ENCODE measurements around the gene NMRK1. TPM values are rescaled to one million over a fixed set of nuclear protein-coding genes. Genes with fewer than 3 reads are reported as not detected.

The NMRK1 gene
- total RNA-seq = 33.7 TPM
- long read RNA-seq, transcript NMRK1-201 (9 exons, 1,185 nt) = major isoform, 54 of 110 reads
- long read RNA-seq, transcript NMRK1-203 (10 exons, 2,050 nt) = minor isoform, 11 of 110 reads
- long read RNA-seq, partial matches to known transcripts = 4 of 110 reads
- long read RNA-seq, other reads (novel, unspliced or antisense) = 36 of 110 reads

GRCh38 chr9:75087824-75088645 is at the start of gene NMRK1, which contains the start of gene OSTF1:
NMRK1 (minus strand) TSS chr9:75088155; CDS start chr9:75083115, 5,040 bp downstream.
OSTF1 (plus strand) TSS chr9:75088514; CDS start chr9:75088693, 179 bp downstream.
- DNase-seq (ENCODE audit: low spot score) = peak; percentile 99

DNA sequence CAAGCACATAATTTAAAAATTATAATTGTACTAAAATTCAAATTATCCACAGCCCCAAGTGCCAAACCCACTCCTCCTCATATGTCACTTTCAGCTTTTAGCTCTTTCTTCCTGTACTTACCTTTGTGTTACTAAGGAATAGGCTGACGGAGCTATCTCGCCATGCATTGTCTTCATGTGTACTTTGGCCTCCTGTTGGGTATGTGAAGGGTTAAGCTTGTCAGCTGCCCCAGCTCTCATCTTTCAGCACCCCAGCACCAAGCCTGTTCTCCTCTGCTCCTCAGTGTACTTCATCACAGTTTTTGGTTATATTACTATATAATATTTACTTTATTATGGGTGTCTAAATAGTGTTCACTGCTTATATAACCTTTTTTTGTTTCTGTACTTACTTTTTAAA is 46.5 kb upstream of the NMRK1 start:
- DNase-seq (ENCODE audit: low spot score) = no peak

DNA sequence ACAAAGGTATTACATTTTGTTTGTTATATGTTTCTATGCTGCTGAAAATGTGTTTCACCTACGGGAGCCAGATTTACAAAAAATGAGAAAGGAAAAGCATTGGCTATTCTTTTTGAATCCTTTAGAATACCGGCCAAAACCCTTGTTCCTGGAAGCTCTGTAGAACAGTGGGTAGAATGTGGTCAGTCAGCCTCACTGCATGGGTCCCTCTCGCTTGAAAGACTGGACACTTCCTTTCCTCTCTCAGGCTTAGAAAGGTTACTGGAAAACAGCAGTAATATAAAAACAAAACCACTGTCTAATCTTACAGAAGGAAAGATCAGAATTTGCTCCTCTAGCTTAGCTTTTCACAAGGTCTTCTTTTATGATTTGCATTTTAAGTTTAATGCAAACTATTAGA is 45.4 kb upstream of the NMRK1 start:
- DNase-seq (ENCODE audit: low spot score) = no peak

GRCh38 chr9:75132244-75132643 is 44.3 kb upstream of the NMRK1 start:
- DNase-seq (ENCODE audit: low spot score) = no peak

DNA sequence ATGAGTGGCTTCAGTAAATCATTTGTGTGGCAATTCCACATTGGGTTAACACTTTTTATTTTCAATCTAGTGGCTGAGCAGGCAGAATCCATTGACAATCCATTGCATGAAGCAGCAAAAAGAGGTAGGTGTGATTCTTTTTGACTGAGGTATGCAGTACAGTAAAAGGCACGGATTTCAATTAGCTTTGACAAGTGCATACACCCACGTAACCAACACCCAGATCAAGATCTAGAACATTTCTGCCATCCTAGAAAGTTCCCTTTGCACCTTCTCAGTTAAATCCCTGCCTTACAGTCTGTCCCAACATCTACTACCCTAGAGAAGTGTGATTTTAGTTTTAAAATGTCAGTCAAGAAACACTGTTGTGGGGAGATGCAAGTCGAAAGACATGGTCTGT is 43.7 kb upstream of the NMRK1 start:
- DNase-seq (ENCODE audit: low spot score) = no peak

GRCh38 chr9:75130621-75131230 is 42.8 kb upstream of the NMRK1 start:
- DNase-seq (ENCODE audit: low spot score) = no peak

DNA sequence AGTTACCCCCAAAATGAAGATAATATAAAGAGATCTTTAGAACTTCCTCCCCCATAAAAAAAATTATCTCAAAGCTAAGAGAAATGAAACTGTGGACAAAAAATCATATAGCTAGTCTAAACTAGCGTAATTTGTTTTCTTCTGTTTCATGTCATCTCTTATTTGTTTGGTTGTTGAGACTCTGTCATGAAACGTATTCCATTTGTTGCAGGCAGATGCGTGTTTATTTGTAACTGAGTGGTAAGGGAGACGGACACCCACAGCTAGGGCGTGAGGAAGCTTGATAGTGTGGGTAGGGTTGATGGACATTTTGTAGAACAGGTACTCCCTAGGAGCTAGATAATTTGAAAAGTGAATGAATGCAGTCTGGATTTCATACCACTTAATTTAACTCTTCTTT is 42.2 kb upstream of the NMRK1 start:
- DNase-seq (ENCODE audit: low spot score) = no peak

DNA sequence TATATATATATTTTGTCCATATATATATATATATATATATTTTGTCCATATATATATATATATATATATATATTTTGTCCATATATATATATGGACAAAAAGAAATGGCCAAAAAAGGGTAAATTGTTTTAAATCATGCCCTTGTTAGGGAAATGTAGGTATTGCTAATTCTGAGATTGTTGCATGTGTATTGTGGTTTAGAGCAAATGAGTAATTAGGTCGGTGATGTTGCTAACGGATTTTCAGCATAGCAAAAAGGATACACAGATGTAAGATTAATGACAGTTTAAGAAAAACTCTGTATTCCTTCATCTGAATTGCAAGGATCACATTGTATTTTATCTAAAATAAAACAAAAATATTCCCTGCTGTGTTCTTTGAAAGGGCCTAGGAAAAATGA is 40.6 kb upstream of the NMRK1 start:
- no peak for DNase-seq (ENCODE audit: low spot score)

GRCh38 chr9:75123696-75124095 is 35.7 kb upstream of the NMRK1 start:
- DNase-seq (ENCODE audit: low spot score) = no peak

DNA sequence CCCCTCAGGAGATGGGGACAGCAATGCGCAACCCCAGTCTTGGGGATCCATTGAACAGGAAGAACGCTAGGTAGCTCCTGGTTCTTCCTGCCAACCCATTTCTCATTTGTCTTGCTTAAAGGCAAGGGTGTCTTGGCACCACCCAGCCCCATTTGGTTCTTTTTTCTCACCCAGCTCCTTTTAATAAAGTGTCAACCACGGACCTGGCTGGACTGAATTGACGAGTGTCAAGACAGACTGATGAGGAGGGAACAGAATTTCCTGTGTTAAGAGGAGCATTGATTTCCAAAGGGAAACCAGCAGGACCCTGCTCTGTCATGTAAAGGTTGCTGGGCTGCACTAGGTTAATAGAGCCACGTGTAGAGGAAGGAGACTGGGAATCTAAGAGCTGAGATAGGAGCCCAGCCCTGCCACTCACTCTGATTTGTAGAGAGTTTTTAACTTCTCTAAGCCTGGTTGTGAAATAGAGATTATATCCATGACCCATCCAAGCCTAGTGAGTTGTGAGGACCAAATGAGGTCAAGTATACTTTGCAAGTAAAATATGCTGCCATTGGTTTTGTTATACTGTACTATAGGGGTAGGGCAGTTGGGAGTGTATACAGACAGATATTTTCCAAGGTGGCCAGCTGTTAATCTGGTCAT is 34.1 kb upstream of the NMRK1 start:
- no peak for DNase-seq (ENCODE audit: low spot score)

DNA sequence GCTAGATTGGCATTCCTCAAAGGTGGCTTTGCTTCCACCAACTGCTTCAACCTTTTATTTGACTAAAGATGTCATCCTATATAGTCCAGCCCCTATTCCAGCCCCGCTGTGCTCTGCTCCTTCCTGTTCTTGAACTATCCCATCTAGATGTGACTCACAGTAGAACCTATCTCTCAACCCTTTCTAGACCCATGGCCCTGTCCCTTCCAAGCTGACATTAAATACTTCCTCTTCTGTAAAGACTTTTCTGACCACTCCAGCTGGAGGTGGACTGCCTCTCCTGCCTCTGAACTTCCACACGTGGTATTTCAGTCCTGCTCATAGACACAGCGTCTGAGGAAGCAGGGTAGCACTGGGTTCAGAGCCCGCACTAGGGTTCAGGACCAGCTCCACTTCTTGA is 32.7 kb upstream of the NMRK1 start:
- no peak for DNase-seq (ENCODE audit: low spot score)

GRCh38 chr9:75117564-75117963 is 29.6 kb upstream of the NMRK1 start:
- DNase-seq (ENCODE audit: low spot score) = no peak

DNA sequence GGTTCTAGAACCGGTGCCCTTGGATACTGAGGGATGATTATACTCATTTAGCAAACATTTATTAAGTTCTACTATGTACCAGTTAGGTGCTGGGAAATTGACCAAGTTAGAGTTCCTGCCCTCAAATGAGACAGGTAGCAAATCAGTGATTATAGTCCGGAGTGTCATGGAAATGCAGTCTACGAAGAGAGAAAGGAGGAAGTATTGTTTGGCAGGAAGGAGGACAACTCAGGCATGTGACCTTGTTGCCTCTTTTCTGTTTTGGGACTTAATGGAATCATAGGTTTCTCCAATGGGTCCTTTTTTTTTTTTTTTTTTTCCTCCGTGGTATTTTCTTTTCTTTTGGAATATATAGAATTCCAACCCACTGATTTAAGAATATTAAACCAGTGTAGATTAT is 28.4 kb upstream of the NMRK1 start:
- DNase-seq (ENCODE audit: low spot score) = no peak

- DNase-seq (ENCODE audit: low spot score) = no peak
Observed at GRCh38 chr9:75112789-75113188, 24.8 kb upstream of the NMRK1 start.

- DNase-seq (ENCODE audit: low spot score) = no peak
Observed at GRCh38 chr9:75111019-75111622, 23.2 kb upstream of the NMRK1 start.

- DNase-seq (ENCODE audit: low spot score) = no peak
Observed at GRCh38 chr9:75109210-75109839, 21.4 kb upstream of the NMRK1 start.

- DNase-seq (ENCODE audit: low spot score) = no peak
Observed at GRCh38 chr9:75108571-75108970, 20.6 kb upstream of the NMRK1 start.

DNA sequence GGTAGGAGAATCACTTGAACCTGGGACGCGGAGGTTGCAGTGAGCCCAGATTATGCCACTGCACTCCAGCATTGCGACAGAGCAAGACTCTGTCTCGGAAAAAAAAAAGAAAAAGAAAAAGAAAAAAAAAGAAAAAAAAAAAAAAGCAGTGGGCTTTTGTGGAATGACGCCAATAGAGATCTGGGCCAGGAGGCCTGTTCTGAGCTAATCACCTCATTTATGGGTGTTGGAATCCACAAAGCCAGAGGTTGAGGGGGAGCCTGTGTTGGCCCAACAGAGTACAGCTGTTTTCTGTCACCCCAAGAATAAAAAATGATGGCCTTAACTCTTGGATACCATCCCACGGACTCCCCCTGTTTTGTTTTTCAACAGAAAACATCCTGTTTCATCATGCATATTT is 18.9 kb upstream of the NMRK1 start:
- DNase-seq (ENCODE audit: low spot score) = no peak

DNA sequence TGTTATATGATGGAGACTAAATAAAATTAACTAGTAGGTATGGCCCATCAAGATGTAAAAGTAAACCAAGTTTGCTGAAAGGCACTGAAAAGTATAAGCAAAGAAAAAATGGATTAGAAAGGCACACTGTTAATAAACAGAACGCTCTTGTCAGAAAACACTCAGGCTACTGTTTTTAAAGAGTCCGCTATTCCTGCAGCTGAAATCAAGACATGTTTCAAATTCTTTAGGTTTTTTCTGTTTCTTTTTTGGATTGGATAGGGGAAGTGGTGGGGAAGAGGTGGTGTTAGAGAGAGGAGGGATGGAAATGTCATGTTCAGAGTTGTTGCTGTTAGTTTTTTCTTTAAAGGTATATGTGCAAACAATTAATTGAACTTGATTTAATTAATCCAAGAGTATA is 17.9 kb upstream of the NMRK1 start:
- no peak for DNase-seq (ENCODE audit: low spot score)

DNA sequence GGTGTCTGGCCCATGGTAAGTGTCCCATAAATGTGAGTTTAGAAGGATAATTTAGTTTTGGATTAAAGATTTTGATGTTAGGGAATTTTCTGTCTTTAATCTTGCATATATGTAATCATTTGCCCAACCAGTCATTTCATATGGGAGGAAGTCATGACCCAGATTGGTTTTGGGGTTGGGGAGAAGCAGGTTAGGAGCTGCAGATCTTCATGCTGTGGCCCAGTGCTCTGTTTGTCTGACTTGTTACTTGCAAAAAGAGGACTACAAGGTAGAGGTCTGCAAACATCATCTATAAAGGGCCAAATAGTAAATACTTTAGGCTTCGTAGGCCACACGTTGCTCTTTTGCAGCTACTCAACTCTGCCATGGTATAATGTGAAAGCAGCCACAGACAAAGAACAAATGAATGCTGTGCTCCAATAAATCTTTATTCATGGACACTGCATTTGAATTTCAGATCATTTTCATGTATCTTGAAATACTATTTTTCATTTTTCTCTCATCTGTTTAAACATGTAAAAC is 17.1 kb upstream of the NMRK1 start:
- no peak for DNase-seq (ENCODE audit: low spot score)

DNA sequence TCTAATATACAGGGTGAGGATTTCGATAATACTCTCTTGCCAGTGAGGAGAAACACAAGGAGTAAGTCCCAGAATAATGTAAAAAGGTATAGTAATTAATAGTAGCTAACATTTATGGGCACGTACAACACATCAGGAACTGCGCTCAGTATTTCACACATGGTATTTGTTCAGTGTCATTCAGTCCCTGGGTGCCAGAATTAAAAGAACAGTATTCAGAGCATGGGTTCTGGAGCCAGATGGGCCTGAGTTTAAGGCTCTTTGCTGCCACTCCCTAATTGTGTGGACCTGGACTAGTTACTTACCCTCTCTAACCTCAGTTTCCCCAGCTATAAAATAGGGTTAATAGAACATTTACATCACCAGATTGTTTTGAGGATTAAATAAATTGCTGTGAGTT is 16.7 kb upstream of the NMRK1 start:
- no peak for DNase-seq (ENCODE audit: low spot score)
